HepG2 (cell line): ENCODE results near the gene ALK. TPM values are rescaled to one million over a fixed set of nuclear protein-coding genes. Genes with fewer than 3 reads are reported as not detected.

Experiments used
- ETV6 ChIP-seq: sonication (generic); formaldehyde crosslinking; conservative IDR thresholded peaks from 2 replicates; pipeline ENCODE4 v1.4.0; 2020; ENCODE audit warnings: missing genetic modification reagents
- FOXM1 ChIP-seq: sonication (generic); formaldehyde crosslinking; IDR thresholded peaks from 2 replicates; pipeline ENCODE4 v1.5.0; 2020; ENCODE audit warnings: missing genetic modification reagents
- HNRNPH1 ChIP-seq: fragments of 200-400 bp; formaldehyde crosslinking; optimal IDR thresholded peaks from 2 replicates; pipeline ENCODE3; 2017; ENCODE audit warnings: mild to moderate bottlenecking, low read depth, low read length
- RXRA ChIP-seq: sonication (generic); formaldehyde crosslinking; IDR thresholded peaks from 2 replicates; pipeline ENCODE4 v1.5.1; 2020; ENCODE audit warnings: missing genetic modification reagents
- SIN3A ChIP-seq: IDR thresholded peaks from 2 replicates; pipeline ENCODE4 v1.6.1; 2011; ENCODE audit warnings: low read depth, mild to moderate bottlenecking, control low read depth, low read length, borderline replicate concordance
- SRSF4 ChIP-seq: fragments of 200-400 bp; formaldehyde crosslinking; IDR thresholded peaks from one replicate; pipeline ENCODE4 v1.6.1; 2018; ENCODE audit warnings: mild to moderate bottlenecking, low read depth, low read length, moderate library complexity; ENCODE audit not compliant: poor library complexity, severe bottlenecking
- ZFYVE20 ChIP-seq: sonication (generic); formaldehyde crosslinking; IDR thresholded peaks from 2 replicates; pipeline ENCODE4 v1.8.0; 2023; ENCODE audit warnings: low read depth, mild to moderate bottlenecking, moderate library complexity, missing genetic modification reagents, borderline replicate concordance
- ZNF251 ChIP-seq: sonication (generic); formaldehyde crosslinking; IDR thresholded peaks from 2 replicates; pipeline ENCODE4 v1.9.0; 2021; ENCODE audit warnings: mild to moderate bottlenecking, missing genetic modification reagents
- ZNF264 ChIP-seq: sonication (generic); formaldehyde crosslinking; IDR thresholded peaks from 2 replicates; pipeline ENCODE4 v1.4.0; 2020; ENCODE audit warnings: missing genetic modification reagents
- ZNF790 ChIP-seq: sonication (generic); formaldehyde crosslinking; IDR thresholded peaks from 2 replicates; pipeline ENCODE4 v1.8.0; 2022; ENCODE audit warnings: missing genetic modification reagents, mild to moderate bottlenecking, borderline replicate concordance
- polyA plus RNA-seq, 8 experiments: library from polyadenylated mRNA; depleted of rRNA in 3 of 8; stranded (reverse) in 7 of 8; unstranded in 1 of 8; fragments of >200 nt; fragmentation: Illumina TruSeq in 4 of 8; extraction: Trizol in 4 of 8; gene quantifications; 2 replicates each; pipeline versions ENCODE4 v1.2.1 to v1.2.3, GENCODE V29; 2011 to 2016; ENCODE audit warnings: low read depth in 4 of 8, missing spikeins in 1 of 8, mixed read lengths in 1 of 8; ENCODE audit not compliant: insufficient read depth in 1 of 8
- total RNA-seq, 5 experiments: library from RNA; depleted of rRNA; stranded (reverse); fragments of >200 nt; fragmentation: Illumina TruSeq; extraction: Trizol; gene quantifications; 2 replicates each; pipeline ENCODE4 v1.2.3, GENCODE V29; 2016; ENCODE audit warnings: low read depth in 1 of 5
- TF ChIP-seq, protein P1 (sequence below): IDR thresholded peaks from 2 replicates; pipeline ENCODE4 v1.4.0; 2020; ENCODE audit warnings: mild to moderate bottlenecking, missing genetic modification reagents
- TF ChIP-seq, protein P2 (sequence below): sonication (generic); formaldehyde crosslinking; IDR thresholded peaks from 2 replicates; pipeline ENCODE4 v1.4.0; 2020; ENCODE audit warnings: missing genetic modification reagents
- TF ChIP-seq, protein P3 (sequence below): IDR thresholded peaks from 2 replicates; pipeline ENCODE4 v1.6.1; 2016; ENCODE audit warnings: low read depth, borderline replicate concordance
- TF ChIP-seq, protein P4 (sequence below): sonication (generic); formaldehyde crosslinking; IDR thresholded peaks from 2 replicates; pipeline ENCODE4 v1.8.0; 2022; ENCODE audit warnings: mild to moderate bottlenecking, missing genetic modification reagents
- TF ChIP-seq, protein P5 (sequence below): sonication (generic); formaldehyde crosslinking; IDR thresholded peaks from 2 replicates; pipeline ENCODE4 v1.9.0; 2022; ENCODE audit warnings: missing genetic modification reagents, mild to moderate bottlenecking, borderline replicate concordance
- TF ChIP-seq, protein P6 (sequence below): sonication (generic); formaldehyde crosslinking; IDR thresholded peaks from 2 replicates; pipeline ENCODE4 v1.5.0; 2020; ENCODE audit warnings: missing genetic modification reagents

The ALK gene
- total and polyA plus RNA-seq, 2 of the 13 experiments (the other 11 are each of a cell fraction or from before 2014, with no cell fraction given): not detected

DNA sequence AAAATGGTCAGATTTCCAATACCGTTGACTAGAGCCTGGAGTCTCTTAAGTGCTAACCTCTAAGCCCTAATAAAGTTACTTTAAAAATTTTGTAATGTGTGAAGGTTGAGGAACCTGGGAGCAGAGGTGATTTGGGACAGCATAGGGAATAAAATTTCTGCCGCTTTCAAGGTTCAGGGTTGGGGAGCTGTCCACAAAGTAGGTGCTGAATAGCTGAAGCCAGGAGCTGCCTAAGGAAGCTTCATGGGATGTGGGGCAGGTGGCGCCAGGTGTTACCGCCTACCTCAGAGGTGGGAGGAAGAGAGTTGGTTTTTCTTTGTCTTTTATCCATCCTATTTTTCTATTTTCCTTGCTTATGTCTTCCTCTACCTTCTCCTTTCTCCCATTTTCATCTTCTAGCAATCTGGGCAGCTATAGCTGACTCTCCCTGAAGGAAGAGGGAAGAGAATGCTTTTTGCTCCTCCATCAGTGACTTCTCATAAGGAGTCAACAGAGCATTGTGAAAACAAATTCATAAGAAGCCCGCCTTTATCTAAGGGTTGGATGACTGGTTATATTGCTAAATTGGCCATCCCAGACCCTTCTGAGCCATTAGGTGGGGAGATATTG, 627.5 kb downstream of the ALK start (continued):
- TF ChIP-seq ZNF251 (CRISPR knock-in tag) (no peak), HNRNPH1 (no peak), ZNF264 (no peak), SRSF4 (no peak), FOXM1 (CRISPR knock-in tag) (no peak), RXRA (CRISPR knock-in tag) (no peak), ETV6 (CRISPR knock-in tag) (peak; percentile 41; the same call in 1 of the 2 replicates), ZNF790 (no peak), ZFYVE20 (CRISPR knock-in tag) (no peak), SIN3A (no peak)
- TF ChIP-seq, protein P1, sequence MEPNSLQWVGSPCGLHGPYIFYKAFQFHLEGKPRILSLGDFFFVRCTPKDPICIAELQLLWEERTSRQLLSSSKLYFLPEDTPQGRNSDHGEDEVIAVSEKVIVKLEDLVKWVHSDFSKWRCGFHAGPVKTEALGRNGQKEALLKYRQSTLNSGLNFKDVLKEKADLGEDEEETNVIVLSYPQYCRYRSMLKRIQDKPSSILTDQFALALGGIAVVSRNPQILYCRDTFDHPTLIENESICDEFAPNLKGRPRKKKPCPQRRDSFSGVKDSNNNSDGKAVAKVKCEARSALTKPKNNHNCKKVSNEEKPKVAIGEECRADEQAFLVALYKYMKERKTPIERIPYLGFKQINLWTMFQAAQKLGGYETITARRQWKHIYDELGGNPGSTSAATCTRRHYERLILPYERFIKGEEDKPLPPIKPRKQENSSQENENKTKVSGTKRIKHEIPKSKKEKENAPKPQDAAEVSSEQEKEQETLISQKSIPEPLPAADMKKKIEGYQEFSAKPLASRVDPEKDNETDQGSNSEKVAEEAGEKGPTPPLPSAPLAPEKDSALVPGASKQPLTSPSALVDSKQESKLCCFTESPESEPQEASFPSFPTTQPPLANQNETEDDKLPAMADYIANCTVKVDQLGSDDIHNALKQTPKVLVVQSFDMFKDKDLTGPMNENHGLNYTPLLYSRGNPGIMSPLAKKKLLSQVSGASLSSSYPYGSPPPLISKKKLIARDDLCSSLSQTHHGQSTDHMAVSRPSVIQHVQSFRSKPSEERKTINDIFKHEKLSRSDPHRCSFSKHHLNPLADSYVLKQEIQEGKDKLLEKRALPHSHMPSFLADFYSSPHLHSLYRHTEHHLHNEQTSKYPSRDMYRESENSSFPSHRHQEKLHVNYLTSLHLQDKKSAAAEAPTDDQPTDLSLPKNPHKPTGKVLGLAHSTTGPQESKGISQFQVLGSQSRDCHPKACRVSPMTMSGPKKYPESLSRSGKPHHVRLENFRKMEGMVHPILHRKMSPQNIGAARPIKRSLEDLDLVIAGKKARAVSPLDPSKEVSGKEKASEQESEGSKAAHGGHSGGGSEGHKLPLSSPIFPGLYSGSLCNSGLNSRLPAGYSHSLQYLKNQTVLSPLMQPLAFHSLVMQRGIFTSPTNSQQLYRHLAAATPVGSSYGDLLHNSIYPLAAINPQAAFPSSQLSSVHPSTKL (CRISPR knock-in tag): no peak
- TF ChIP-seq, protein P2, sequence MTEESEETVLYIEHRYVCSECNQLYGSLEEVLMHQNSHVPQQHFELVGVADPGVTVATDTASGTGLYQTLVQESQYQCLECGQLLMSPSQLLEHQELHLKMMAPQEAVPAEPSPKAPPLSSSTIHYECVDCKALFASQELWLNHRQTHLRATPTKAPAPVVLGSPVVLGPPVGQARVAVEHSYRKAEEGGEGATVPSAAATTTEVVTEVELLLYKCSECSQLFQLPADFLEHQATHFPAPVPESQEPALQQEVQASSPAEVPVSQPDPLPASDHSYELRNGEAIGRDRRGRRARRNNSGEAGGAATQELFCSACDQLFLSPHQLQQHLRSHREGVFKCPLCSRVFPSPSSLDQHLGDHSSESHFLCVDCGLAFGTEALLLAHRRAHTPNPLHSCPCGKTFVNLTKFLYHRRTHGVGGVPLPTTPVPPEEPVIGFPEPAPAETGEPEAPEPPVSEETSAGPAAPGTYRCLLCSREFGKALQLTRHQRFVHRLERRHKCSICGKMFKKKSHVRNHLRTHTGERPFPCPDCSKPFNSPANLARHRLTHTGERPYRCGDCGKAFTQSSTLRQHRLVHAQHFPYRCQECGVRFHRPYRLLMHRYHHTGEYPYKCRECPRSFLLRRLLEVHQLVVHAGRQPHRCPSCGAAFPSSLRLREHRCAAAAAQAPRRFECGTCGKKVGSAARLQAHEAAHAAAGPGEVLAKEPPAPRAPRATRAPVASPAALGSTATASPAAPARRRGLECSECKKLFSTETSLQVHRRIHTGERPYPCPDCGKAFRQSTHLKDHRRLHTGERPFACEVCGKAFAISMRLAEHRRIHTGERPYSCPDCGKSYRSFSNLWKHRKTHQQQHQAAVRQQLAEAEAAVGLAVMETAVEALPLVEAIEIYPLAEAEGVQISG (CRISPR knock-in tag): peak; percentile 28; the same call in 1 of the 2 replicates
- TF ChIP-seq, protein P3, sequence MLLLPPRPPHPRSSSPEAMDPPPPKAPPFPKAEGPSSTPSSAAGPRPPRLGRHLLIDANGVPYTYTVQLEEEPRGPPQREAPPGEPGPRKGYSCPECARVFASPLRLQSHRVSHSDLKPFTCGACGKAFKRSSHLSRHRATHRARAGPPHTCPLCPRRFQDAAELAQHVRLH (CRISPR knock-in tag): peak; percentile 41; the same call in 1 of the 2 replicates
- TF ChIP-seq, protein P4, sequence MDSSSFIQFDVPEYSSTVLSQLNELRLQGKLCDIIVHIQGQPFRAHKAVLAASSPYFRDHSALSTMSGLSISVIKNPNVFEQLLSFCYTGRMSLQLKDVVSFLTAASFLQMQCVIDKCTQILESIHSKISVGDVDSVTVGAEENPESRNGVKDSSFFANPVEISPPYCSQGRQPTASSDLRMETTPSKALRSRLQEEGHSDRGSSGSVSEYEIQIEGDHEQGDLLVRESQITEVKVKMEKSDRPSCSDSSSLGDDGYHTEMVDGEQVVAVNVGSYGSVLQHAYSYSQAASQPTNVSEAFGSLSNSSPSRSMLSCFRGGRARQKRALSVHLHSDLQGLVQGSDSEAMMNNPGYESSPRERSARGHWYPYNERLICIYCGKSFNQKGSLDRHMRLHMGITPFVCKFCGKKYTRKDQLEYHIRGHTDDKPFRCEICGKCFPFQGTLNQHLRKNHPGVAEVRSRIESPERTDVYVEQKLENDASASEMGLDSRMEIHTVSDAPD: no peak
- TF ChIP-seq, protein P5, sequence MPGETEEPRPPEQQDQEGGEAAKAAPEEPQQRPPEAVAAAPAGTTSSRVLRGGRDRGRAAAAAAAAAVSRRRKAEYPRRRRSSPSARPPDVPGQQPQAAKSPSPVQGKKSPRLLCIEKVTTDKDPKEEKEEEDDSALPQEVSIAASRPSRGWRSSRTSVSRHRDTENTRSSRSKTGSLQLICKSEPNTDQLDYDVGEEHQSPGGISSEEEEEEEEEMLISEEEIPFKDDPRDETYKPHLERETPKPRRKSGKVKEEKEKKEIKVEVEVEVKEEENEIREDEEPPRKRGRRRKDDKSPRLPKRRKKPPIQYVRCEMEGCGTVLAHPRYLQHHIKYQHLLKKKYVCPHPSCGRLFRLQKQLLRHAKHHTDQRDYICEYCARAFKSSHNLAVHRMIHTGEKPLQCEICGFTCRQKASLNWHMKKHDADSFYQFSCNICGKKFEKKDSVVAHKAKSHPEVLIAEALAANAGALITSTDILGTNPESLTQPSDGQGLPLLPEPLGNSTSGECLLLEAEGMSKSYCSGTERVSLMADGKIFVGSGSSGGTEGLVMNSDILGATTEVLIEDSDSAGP (CRISPR knock-in tag): no peak
- TF ChIP-seq, protein P6, sequence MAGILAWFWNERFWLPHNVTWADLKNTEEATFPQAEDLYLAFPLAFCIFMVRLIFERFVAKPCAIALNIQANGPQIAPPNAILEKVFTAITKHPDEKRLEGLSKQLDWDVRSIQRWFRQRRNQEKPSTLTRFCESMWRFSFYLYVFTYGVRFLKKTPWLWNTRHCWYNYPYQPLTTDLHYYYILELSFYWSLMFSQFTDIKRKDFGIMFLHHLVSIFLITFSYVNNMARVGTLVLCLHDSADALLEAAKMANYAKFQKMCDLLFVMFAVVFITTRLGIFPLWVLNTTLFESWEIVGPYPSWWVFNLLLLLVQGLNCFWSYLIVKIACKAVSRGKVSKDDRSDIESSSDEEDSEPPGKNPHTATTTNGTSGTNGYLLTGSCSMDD (CRISPR knock-in tag): no peak
